Parathyroid adenoma (tissue), 2 donors: ENCODE data around the gene POLR3C.

Experiments used
- H2AFZ ChIP-seq: fragments of 300-600 bp; sonication (generic); one replicate; pipeline ENCODE4 v1.7.0; 2017; ENCODE audit warnings: antibody characterized with exemption, mild to moderate bottlenecking
- H3K27ac ChIP-seq: fragments of 300-600 bp; sonication (generic); one replicate; pipeline ENCODE4 v1.7.0; 2017
- H3K27me3 ChIP-seq: fragments of 300-600 bp; sonication (generic); one replicate; pipeline ENCODE4 v1.7.0; 2017; ENCODE audit warnings: low read length; ENCODE audit not compliant: control insufficient read depth, insufficient read depth
- H3K36me3 ChIP-seq: fragments of 300-600 bp; sonication (generic); one replicate; pipeline ENCODE4 v1.7.0; 2017; ENCODE audit warnings: low read length; ENCODE audit not compliant: control insufficient read depth, insufficient read depth
- H3K4me1 ChIP-seq: fragments of 300-600 bp; sonication (generic); one replicate; pipeline ENCODE4 v1.7.0; 2017; ENCODE audit warnings: control low read depth
- H3K4me2 ChIP-seq: fragments of 300-600 bp; sonication (generic); one replicate; pipeline ENCODE4 v1.7.0; 2017; ENCODE audit warnings: low read length
- H3K4me3 ChIP-seq: fragments of 300-600 bp; sonication (generic); one replicate; pipeline ENCODE4 v1.7.0; 2017; ENCODE audit warnings: low read depth, low read length
- H3K79me2 ChIP-seq: fragments of 300-600 bp; sonication (generic); one replicate; pipeline ENCODE4 v1.7.0; 2017; ENCODE audit warnings: control low read depth
- H3K9ac ChIP-seq: fragments of 300-600 bp; sonication (generic); one replicate; pipeline ENCODE4 v1.7.0; 2017; ENCODE audit warnings: mild to moderate bottlenecking
- H3K9me3 ChIP-seq: fragments of 300-600 bp; sonication (generic); one replicate; pipeline ENCODE4 v1.7.0; 2017; ENCODE audit warnings: low read length; ENCODE audit not compliant: control insufficient read depth
- TF ChIP-seq, protein P1 (sequence below): fragments of 300-600 bp; sonication (generic); IDR thresholded peaks from one replicate; pipeline ENCODE4 v1.7.0; 2017; ENCODE audit warnings: antibody characterized with exemption, mild to moderate bottlenecking
- donor health status: primary hyperparathyroidism.

POLR3C gene, protein sequence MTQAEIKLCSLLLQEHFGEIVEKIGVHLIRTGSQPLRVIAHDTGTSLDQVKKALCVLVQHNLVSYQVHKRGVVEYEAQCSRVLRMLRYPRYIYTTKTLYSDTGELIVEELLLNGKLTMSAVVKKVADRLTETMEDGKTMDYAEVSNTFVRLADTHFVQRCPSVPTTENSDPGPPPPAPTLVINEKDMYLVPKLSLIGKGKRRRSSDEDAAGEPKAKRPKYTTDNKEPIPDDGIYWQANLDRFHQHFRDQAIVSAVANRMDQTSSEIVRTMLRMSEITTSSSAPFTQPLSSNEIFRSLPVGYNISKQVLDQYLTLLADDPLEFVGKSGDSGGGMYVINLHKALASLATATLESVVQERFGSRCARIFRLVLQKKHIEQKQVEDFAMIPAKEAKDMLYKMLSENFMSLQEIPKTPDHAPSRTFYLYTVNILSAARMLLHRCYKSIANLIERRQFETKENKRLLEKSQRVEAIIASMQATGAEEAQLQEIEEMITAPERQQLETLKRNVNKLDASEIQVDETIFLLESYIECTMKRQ

DNA sequence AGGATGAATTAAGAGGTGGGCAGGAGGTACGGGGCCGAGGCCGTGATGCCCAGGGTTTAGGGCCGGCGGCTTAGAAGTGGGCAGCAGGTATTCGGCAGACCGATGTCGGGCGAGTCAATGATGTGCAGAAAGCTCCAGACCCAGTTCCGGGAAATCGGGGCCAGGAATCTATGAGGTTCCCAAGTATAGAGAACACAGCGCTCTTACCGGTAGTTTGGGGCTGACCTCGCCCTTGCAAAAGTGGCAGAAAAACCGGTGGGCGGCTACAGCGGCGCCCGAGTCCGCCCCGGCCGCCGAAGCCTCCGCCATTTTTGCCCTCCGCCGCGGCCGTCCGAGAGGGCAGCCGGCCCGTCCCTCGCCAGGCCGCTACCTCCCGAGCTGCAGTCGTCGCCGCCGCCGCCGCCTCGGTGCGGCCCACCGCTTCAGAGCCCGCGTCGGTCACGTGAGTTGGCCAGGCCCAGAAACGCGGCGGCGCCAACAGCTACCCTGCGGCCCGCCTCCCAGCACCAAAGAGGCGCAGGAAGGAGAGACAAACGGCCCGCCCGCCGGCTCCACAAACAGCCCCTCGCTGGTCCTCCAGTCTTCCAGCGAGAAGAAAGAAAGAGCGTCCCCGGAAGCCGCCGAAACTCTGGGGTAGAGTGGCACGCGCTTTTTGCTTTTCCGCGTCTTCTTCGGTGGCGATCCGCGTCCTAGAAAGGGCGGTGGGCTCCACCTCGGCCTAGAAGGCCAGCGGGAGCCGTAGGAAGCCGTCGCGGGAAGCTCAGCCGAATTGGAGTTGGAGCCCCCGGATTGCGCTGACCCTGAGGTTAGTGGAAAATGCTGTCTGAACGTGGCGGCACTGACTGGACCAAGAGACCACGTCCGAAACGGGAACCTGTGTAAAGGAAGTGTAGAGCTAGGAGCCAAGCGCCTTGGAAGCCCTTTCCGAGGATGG lies at the start of gene POLR3C, which contains the start of gene RNF115:
Gene POLR3C (plus strand): TSS at position 636 of the 934 bp plus-strand sequence. CDS start 1,577 bp downstream, outside the sequence.
Gene RNF115 (minus strand): TSS at position 531 of the 934 bp plus-strand sequence. CDS start 222 bp downstream, at position 309.
- H3K4me3 ChIP-seq, result peak within 1 kb of the TSS; percentile 75
- TF ChIP-seq, protein P1, sequence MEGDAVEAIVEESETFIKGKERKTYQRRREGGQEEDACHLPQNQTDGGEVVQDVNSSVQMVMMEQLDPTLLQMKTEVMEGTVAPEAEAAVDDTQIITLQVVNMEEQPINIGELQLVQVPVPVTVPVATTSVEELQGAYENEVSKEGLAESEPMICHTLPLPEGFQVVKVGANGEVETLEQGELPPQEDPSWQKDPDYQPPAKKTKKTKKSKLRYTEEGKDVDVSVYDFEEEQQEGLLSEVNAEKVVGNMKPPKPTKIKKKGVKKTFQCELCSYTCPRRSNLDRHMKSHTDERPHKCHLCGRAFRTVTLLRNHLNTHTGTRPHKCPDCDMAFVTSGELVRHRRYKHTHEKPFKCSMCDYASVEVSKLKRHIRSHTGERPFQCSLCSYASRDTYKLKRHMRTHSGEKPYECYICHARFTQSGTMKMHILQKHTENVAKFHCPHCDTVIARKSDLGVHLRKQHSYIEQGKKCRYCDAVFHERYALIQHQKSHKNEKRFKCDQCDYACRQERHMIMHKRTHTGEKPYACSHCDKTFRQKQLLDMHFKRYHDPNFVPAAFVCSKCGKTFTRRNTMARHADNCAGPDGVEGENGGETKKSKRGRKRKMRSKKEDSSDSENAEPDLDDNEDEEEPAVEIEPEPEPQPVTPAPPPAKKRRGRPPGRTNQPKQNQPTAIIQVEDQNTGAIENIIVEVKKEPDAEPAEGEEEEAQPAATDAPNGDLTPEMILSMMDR, result no peak
- peak within 1 kb of the TSS; percentile 8 for H3K9ac ChIP-seq
- H3K4me1 ChIP-seq, result no peaks in the 10 kb centered on the region
- no peaks in the 10 kb centered on the region for H3K27me3 ChIP-seq
- H3K27ac ChIP-seq, result peak within 1 kb of the TSS; percentile 86
- H3K4me2 ChIP-seq, result peak within 1 kb of the TSS; percentile 88
- no peaks in the 10 kb centered on the region for H3K36me3 ChIP-seq
- H3K9me3 ChIP-seq, result no peaks in the 10 kb centered on the region
- peaks cover 2% of the 10 kb centered on the region for H3K79me2 ChIP-seq
- peak within 1 kb of the TSS; percentile 79 for H2AFZ ChIP-seq

DNA sequence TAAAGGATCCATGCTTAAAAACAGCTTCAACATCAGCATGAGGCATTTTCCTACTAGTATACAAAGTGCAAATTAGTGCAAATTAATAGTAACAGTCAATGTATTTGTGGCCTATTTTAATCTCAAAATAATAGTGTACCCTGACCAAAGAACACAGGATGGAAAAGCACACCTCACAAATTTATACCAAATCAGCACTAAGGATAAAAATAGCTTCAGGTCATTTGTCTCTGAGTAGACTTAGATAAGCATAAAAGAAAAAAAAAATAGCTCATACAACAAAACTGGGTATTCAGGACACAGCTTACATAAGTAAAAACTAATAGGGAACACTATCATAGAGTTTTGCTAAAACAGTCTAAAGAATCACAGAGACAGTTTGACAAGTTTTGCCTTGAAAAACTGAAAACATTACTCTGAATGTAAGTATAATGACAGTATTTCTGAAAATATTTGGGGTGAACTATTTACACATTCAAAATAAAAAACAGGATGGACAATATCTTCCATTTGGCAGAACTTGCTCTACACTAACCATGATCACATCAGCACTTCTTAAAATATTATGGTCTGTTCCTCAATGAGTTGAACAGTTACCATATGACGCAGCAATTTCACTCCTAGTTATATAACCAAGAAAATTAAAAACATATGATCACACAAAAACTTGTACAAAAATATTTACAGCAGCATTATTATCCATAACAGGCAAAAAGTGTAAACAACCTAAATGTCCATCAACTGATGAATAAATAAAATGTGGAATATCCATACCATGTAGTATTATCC lies 46.4 kb upstream of the POLR3C start:
- H3K27ac ChIP-seq, result no peak overlapping the region
- TF ChIP-seq, protein P1, result no peak
- H3K4me3 ChIP-seq, result no peak overlapping the region
- no peak overlapping the region for H3K9ac ChIP-seq
- H3K79me2 ChIP-seq, result no peaks in the 10 kb centered on the region
- H3K9me3 ChIP-seq, result no peaks in the 10 kb centered on the region
- no peaks in the 10 kb centered on the region for H3K36me3 ChIP-seq
- H3K4me2 ChIP-seq, result peak overlapping the region; percentile 42
- H3K4me1 ChIP-seq, result no peaks in the 10 kb centered on the region
- H2AFZ ChIP-seq, result no peak overlapping the region
- no peaks in the 10 kb centered on the region for H3K27me3 ChIP-seq

DNA sequence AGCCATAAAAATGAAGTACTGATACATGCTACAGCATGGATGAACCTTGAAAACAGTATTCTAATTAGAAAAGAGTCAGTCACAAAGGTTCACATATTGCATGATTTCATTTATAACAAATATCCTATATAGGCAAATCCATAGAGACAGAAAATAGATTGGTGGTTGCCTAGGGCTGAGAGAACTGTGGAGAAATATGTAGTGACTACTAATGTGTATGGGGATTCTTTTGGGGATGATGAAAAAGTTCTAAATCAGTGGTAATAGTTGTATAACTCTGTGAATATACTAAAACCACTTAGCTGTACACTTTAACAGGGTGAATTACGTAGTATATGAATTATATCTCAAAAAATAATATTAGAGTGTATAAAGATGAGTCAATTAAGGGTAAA lies 45.9 kb upstream of the POLR3C start:
- H3K9ac ChIP-seq, result no peak overlapping the region
- no peaks in the 10 kb centered on the region for H3K36me3 ChIP-seq
- no peak overlapping the region for H3K4me2 ChIP-seq
- H3K27me3 ChIP-seq, result no peaks in the 10 kb centered on the region
- TF ChIP-seq, protein P1, result no peak
- H2AFZ ChIP-seq, result no peak overlapping the region
- no peaks in the 10 kb centered on the region for H3K4me1 ChIP-seq
- no peak overlapping the region for H3K27ac ChIP-seq
- no peaks in the 10 kb centered on the region for H3K79me2 ChIP-seq
- H3K4me3 ChIP-seq, result no peak overlapping the region
- H3K9me3 ChIP-seq, result no peaks in the 10 kb centered on the region

DNA sequence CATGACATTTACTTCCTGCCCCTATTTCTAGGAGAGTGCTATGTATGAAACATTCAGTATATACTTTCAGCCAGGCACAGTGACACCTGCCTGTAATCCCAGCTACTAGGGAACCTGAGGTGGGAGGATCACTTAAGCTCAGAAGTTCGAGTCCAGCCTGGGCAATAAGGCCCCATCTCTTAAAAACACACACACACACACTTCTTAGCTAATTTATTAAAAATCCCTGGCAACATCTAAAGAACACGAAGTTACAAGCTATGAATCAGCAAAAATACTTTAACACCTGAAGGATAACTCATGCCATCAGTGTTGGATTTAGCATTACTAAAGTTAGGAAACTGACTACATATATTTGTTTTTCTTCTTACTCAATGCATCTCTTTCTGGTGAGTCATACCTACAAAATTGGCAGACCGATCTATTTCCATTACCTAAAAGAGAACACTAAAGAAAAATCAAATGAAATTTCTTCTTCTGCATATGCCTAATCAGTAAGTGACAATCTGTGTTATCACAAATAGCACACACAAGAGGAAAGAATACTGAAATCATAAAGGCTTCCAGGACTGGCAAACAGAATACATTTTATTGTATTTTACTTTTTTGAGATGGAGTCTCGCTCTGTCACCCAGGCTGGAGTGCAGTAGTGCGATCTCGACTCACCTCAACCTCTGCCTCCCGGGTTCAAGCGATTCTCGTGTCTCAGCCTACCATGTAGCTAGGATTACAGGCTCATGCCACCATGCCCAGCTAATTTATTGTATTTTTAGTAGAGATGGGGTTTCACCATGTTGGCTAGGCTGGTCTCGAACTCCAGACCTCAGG lies 41.5 kb upstream of the POLR3C start:
- Histone ChIP-seq H3K27ac (no peak overlapping the region), H2AFZ (no peak overlapping the region), H3K36me3 (no peaks in the 10 kb centered on the region), H3K27me3 (no peaks in the 10 kb centered on the region), H3K4me2 (no peak overlapping the region), H3K9me3 (no peaks in the 10 kb centered on the region), H3K4me1 (no peaks in the 10 kb centered on the region), H3K4me3 (no peak overlapping the region), H3K79me2 (no peaks in the 10 kb centered on the region), H3K9ac (no peak overlapping the region)
- TF ChIP-seq, protein P1, result no peak
